Skeletal muscle satellite cell (primary cell): ENCODE results near the gene RAB3A.

ENCODE experiments used
- H3K27me3 ChIP-seq: 2 replicates; pipeline ENCODE4 v1.7.0; 2013; ENCODE audit warnings: low read length; ENCODE audit not compliant: control insufficient read depth, insufficient read depth
- H3K36me3 ChIP-seq: 2 replicates; pipeline ENCODE4 v1.7.0; 2013; ENCODE audit warnings: mild to moderate bottlenecking, control low read depth, low read length; ENCODE audit not compliant: insufficient read depth
- H3K4me1 ChIP-seq: 2 replicates; pipeline ENCODE4 v1.7.0; 2013; ENCODE audit warnings: low read length; ENCODE audit not compliant: control insufficient read depth, insufficient read depth
- H3K4me2 ChIP-seq: 2 replicates; pipeline ENCODE4 v1.7.0; 2013; ENCODE audit warnings: mild to moderate bottlenecking, low read length
- H3K4me3 ChIP-seq: 2 replicates; pipeline ENCODE4 v1.7.0; 2013; ENCODE audit warnings: low read length
- H3K9ac ChIP-seq: 2 replicates; pipeline ENCODE4 v1.7.0; 2013; ENCODE audit warnings: mild to moderate bottlenecking, low read depth, low read length, moderate library complexity
- H3K9me3 ChIP-seq: replicated peaks from 2 replicates; pipeline ENCODE4 v1.7.0; 2013; ENCODE audit warnings: mild to moderate bottlenecking, control low read depth, low read length

RAB3A gene

DNA sequence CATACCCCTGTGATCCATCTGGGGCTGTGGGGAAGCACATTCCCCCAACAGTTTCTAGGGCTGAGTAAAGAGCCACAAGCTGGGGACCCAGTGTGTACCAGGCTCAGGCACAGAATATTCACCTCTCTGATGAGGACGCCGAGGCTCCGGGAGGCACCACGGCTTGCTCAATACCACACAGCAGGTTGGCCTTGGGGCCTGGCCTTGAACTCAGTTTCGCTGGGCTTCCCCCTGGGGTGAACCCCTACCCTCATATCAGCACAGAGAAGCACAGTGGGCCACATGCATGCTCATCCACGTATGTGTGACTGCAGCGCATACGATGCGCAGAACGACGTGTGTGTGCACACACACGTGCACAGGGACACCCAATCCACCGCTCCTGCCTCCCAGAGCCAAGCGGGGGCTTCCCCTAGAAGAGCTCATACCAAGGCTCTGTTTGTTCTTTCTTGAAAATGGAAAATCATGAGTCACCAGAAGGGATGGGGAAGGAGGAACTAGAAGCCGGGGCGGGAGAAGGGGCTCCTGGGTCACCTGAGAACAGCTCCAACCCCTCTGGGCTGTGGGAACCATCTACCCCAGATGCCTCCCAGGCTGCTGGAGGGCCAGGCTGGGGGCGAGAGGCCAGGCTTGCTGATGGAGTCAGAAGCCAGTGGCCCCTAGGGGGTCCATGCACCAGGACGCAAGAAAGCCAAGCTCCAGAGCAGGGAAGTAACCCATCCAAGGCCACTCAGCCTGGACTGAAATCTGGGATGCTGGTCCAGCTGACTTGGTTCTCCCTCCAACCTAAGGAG lies 27.3 kb upstream of the RAB3A start:
- Histone ChIP-seq H3K4me2 (no peak overlapping the region), H3K9ac (no peak overlapping the region), H3K9me3 (no peaks in the 10 kb centered on the region), H3K4me1 (no peaks in the 10 kb centered on the region), H3K4me3 (no peak overlapping the region), H3K36me3 (no peaks in the 10 kb centered on the region), H3K27me3 (peaks cover 53% of the 10 kb centered on the region)

DNA sequence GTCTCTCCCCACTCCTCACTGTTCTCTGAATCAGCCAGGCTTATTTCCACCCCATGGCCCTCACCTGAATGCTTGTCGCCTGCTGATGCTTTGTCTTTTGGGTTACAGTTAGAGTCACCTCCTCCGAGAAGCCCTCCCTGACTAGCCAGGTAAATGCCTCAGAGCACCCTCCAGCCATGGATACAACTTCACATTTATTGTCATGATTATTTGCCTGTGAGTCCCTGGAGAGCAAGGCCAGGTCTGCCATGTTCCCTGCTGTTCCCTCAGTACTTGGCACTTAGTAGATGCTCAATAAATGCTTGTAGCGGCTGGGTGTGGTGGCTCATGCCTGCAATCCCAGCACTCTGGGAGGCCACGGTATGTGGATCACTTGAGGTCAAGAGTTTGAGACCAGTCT lies 26.1 kb upstream of the RAB3A start:
- peaks cover 9% of the 10 kb centered on the region for H3K4me1 ChIP-seq
- H3K9me3 ChIP-seq = no peaks in the 10 kb centered on the region
- no peak overlapping the region for H3K4me3 ChIP-seq
- no peaks in the 10 kb centered on the region for H3K36me3 ChIP-seq
- H3K4me2 ChIP-seq = no peak overlapping the region
- peaks cover 60% of the 10 kb centered on the region for H3K27me3 ChIP-seq
- no peak overlapping the region for H3K9ac ChIP-seq

DNA sequence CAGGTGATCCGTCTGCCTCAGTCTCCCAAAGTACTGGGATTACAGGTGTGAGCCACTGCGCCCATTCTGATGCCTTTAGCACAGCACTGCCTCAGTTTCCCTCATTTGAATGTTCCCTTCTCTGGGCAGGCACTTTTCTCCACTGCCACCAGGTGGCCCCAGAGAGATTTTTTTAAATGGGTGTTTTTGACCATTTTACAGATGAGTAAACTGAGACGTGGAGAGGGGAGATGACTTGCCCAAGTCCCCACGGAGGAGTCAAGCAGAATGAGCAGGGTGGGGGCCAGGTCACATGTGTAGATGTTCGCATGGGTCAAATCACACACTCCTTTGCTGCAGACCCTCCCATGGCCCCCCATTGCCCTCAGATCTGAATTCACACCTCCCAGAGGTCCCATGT lies 25.6 kb upstream of the RAB3A start:
- no peaks in the 10 kb centered on the region for H3K9me3 ChIP-seq
- H3K9ac ChIP-seq = no peak overlapping the region
- H3K27me3 ChIP-seq = peaks cover 58% of the 10 kb centered on the region
- H3K4me2 ChIP-seq = no peak overlapping the region
- H3K4me3 ChIP-seq = no peak overlapping the region
- H3K36me3 ChIP-seq = no peaks in the 10 kb centered on the region
- peaks cover 13% of the 10 kb centered on the region for H3K4me1 ChIP-seq

DNA sequence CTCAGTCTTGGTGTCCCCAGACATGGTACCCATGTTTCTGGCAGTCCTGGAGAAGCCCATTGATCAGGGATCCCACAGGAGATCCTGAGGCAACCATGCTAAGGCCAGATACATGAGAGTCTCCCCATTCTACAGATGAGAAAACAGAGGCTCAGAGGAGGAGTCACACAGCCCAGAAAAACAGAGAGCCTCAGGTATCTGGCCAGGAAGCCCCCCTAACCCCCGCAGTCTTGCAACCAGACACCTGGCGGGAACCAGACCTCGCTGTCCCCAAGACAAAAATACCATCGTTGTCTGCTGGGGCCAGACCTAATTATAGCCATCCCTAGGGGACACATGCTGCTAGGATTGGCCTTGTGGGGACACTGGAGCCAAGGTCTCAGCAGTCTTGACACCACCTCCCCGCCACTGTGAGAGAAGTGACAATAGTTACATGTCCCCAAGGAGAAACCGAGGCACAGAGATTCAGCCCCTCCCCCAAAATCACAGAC lies 24.0 kb upstream of the RAB3A start:
- Histone ChIP-seq H3K4me3 (no peak overlapping the region), H3K9ac (no peak overlapping the region), H3K27me3 (peaks cover 49% of the 10 kb centered on the region), H3K9me3 (no peaks in the 10 kb centered on the region), H3K4me2 (no peak overlapping the region), H3K36me3 (no peaks in the 10 kb centered on the region), H3K4me1 (peaks cover 16% of the 10 kb centered on the region)

DNA sequence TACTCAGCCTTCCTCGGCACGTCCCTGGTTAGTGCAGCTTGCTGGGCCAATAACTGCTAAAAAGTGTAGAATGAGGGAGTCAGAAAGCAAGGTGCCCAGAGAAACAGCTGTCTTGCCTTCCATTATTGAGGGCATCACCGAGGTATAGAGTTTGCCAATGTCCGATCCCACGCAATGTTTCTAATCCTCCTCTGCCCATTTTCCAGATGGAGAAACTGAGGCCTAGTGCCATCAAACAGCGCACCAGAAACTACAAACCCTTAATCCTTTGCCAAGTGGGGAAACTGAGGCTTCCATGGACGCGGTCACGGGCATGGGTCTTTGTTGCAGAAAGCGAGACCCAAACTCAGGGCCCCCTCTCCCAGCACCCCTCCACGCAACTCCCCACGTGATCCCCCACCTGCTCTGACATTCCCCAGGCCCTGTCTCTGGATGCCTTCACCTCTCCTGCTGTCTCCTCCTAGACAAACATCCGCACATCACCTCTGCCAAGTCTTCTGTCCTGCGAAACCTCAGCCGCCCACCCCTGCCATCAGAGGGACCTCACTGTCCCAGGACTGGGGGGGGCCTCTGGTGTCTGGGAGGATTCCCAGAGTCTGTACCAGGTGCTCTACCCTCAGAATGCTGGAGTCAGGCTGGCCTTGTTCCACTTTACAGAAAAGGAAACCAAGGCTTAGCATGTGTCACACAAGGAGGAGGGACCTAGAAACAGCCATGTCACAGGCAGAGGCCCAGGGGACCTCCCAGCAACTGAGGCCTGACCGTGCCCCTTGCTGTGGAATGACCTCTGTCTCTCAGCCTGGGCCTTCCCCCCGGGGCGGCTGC lies 23.3 kb upstream of the RAB3A start:
- Histone ChIP-seq H3K9ac (no peak overlapping the region), H3K4me3 (no peak overlapping the region)

DNA sequence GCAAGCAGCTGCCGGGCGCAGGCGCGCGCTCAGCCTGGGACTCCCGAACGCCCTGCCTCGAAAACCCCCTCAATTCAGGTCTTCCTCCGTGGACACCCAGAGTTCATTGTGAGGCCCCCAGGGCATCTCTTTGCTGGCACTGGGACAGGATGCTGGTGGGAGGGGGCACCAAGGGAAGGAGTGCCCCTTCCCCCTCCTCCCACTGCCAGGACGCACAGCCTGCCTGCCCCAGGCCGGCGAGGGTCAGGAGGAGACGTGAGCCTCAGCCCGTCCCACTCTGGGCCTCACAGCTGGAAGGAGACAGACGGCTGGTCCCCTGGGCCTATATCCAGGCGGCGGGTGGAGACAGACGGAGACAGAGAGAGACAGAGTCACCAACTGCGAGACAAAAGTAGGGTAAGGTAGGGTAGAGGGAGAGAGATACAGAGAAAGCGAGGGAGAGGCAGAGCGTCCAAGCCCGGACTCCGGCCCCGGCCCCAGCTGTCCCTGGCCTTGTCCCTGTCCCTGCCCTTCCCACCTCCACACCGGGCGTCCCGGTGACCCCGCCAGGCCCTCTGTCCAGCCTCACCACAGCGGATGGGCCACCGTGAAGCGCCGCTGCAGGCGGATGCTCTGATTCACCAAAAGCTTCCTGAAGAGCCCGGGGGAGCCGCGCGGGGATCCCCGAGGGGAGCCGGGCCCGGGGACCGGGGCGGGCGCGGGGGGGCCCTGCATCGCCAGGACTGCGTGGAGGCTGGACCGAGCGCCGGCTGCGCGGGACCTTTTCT lies 22.0 kb upstream of the RAB3A start, which contains the start of gene PDE4C:
Gene PDE4C, minus strand, starts transcription at position 737 of the 767 bp plus-strand sequence. Its CDS starts 23 bp downstream, at position 714.
- Histone ChIP-seq H3K9ac (no peak within 1 kb of the TSS), H3K4me2 (peak within 1 kb of the TSS; percentile 85), H3K4me1 (peaks cover 16% of the 10 kb centered on the region), H3K9me3 (no peaks in the 10 kb centered on the region), H3K36me3 (no peaks in the 10 kb centered on the region), H3K4me3 (no peak within 1 kb of the TSS), H3K27me3 (peaks cover 43% of the 10 kb centered on the region)

More for the DNA sequence above, 23.3 kb upstream of the RAB3A start:
- no peak overlapping the region for H3K4me2 ChIP-seq
- peaks cover 16% of the 10 kb centered on the region for H3K4me1 ChIP-seq
- no peaks in the 10 kb centered on the region for H3K36me3 ChIP-seq
- no peaks in the 10 kb centered on the region for H3K9me3 ChIP-seq
- H3K27me3 ChIP-seq = peaks cover 46% of the 10 kb centered on the region

DNA sequence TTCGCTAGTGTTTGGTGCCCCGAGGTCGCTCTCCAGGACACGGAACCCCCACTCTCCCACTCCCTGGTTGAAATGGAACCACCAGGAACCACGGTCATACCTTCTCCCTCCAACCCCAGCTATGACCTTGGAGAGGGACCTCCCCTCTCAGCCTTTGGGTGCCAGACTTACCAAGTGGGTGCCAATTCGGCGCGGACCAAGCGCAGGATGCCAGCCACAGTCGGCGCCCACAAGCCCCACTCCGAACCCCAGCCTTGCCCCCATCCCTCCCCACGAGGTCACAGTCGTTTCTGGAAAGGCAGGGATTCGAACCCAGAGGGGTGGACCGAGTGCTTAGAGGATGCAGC lies 21.5 kb upstream of the RAB3A start:
- no peak overlapping the region for H3K9ac ChIP-seq
- H3K4me2 ChIP-seq = peak overlapping the region; percentile 85
- H3K9me3 ChIP-seq = no peaks in the 10 kb centered on the region
- H3K27me3 ChIP-seq = peaks cover 42% of the 10 kb centered on the region
- peaks cover 16% of the 10 kb centered on the region for H3K4me1 ChIP-seq
- no peak overlapping the region for H3K4me3 ChIP-seq
- H3K36me3 ChIP-seq = no peaks in the 10 kb centered on the region

DNA sequence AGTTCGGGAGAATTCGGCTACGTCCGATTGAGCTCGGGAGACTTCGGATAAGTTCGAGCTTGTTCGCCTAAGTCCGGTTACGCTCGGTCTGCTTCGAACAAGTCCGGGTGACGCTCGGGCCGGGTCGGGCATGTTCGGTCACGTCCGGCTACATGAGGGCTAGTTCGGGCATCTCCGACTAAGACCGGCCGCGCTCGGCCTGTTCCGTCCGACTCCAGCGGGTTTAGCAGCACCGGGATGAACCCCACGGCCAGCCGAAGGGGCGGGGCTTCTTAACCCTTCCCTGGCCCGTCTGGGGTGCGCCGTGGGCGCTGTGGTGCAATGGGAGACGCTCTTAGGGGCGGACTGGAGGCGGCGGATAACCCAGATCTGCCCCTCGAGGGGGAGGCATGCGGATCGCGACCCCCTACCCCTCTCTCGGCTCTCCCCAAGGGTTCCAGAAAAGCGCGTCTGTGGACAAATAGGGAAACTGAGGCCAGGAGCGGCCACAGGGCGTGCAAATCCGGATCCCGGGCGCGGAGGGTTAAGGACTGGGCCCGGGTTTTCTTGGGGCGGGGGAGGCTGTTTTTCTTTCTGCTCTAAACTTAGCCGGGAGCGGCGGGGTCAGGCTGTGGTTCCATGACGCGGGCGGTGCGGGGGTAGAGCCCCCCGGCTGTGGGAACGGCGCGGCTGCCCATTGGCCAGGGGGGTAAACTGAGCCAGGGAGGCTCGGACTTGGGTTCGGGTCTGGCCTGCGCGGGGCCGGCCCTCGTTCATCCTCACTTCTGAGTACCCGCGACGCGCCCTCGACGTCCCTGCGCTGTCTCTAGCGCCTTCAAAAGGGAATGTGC lies 20.9 kb upstream of the RAB3A start:
- no peaks in the 10 kb centered on the region for H3K9me3 ChIP-seq
- H3K9ac ChIP-seq = peak overlapping the region; percentile 78
- H3K4me1 ChIP-seq = peaks cover 16% of the 10 kb centered on the region
- H3K4me3 ChIP-seq = peak overlapping the region; percentile 68
- H3K36me3 ChIP-seq = no peaks in the 10 kb centered on the region
- H3K4me2 ChIP-seq = peak overlapping the region; percentile 85
- H3K27me3 ChIP-seq = peaks cover 38% of the 10 kb centered on the region

DNA sequence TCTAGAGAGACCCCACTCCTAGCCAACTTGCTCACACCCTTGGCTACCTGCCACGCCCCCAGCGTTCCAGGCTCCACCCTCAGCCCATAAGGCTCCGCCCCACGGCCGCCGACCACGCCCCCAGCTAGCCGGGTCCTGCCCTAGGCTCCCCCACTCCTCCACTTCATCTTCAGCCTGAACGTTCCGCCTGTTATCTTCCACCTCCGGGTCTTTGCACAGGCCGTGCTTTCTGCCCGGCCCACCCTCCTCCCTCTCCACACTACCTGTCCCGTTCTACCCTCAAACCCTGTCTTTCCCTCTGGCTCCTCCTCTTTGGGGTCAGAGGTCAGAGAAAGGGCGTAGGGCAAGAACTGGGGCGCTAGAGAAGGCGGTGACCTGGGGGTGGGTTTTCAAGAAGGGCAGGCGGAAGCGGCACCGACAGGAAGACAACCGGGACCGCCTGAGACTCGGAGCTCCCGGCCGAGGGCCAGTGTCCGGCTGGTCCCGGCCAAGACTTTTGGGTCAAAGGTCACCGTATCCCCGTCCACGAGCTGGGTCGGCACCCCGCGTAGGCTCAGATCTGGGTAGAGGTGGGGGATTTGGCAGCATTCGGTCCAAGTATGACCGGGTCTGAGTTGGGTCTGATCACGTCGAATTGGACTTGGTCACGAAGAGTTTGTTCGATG lies 20.1 kb upstream of the RAB3A start:
- H3K4me3 ChIP-seq = peak overlapping the region; percentile 68
- no peaks in the 10 kb centered on the region for H3K36me3 ChIP-seq
- H3K4me2 ChIP-seq = peak overlapping the region; percentile 85
- peak overlapping the region; percentile 49 for H3K9ac ChIP-seq
- peaks cover 35% of the 10 kb centered on the region for H3K27me3 ChIP-seq
- H3K9me3 ChIP-seq = no peaks in the 10 kb centered on the region
- H3K4me1 ChIP-seq = peaks cover 16% of the 10 kb centered on the region
